Measurements from ENCODE around the gene ZNF525.

GRCh38 chr19:53432088-53432661 is 66.7 kb downstream of the ZNF525 start:
- TF ChIP-seq, protein P1, sequence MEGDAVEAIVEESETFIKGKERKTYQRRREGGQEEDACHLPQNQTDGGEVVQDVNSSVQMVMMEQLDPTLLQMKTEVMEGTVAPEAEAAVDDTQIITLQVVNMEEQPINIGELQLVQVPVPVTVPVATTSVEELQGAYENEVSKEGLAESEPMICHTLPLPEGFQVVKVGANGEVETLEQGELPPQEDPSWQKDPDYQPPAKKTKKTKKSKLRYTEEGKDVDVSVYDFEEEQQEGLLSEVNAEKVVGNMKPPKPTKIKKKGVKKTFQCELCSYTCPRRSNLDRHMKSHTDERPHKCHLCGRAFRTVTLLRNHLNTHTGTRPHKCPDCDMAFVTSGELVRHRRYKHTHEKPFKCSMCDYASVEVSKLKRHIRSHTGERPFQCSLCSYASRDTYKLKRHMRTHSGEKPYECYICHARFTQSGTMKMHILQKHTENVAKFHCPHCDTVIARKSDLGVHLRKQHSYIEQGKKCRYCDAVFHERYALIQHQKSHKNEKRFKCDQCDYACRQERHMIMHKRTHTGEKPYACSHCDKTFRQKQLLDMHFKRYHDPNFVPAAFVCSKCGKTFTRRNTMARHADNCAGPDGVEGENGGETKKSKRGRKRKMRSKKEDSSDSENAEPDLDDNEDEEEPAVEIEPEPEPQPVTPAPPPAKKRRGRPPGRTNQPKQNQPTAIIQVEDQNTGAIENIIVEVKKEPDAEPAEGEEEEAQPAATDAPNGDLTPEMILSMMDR (IDR thresholded peaks at IDR 0.05), result no peak
- TF ChIP-seq EZH2phosphoT487 (IDR thresholded peaks at IDR 0.05) (no peak), EZH2 (IDR thresholded peaks at IDR 0.05) (no peak)
